Measurements from ENCODE around the gene GPR107. TPM values are rescaled to one million over a fixed set of nuclear protein-coding genes. Genes with fewer than 3 reads are reported as not detected.
A peak's percentile ranks its signal among the peaks of the same experiment; 100 is the strongest.
"Not testable (repeated sequence)": the region's sequence is repeated elsewhere in the genome, so short reads cannot be mapped to it uniquely, and the experiment has no call there.

The GPR107 gene
- total RNA-seq, 2 donors from 2014 or later: 32.6 to 32.8 TPM

GRCh38 chr9:130021842-130022241 is 31.9 kb upstream of the GPR107 start:
- H3K27me3 Mint-ChIP-seq, H3K36me3 Mint-ChIP-seq, H3K9me3 Mint-ChIP-seq, H3K4me3 Mint-ChIP-seq, ATAC-seq: not testable (repeated sequence)
- H3K27ac Mint-ChIP-seq: peak overlapping the region; percentile 93 to 100
- peaks cover 56 to 60% of the 10 kb centered on the region in 2 donors for H3K4me1 Mint-ChIP-seq (ENCODE audit: low read depth in 2 of 2)
- peak; percentile 16 for DNase-seq (ENCODE audit: low spot score)

GRCh38 chr9:130022566-130023143 is 31.1 kb upstream of the GPR107 start:
- Mint-ChIP-seq H3K4me1 (ENCODE audit: low read depth in 2 of 2) (peaks cover 52 to 66% of the 10 kb centered on the region in 2 donors), H3K27me3 (no peaks in the 10 kb centered on the region), H3K9me3 (no peaks in the 10 kb centered on the region), H3K27ac (peak overlapping the region; percentile 93 to 100), H3K4me3 (peak overlapping the region; percentile 67), H3K36me3 (no peaks in the 10 kb centered on the region)
- DNase-seq (ENCODE audit: low spot score) (peak; percentile 31), ATAC-seq (peak in 1 of 2 donors; percentile 17)

DNA sequence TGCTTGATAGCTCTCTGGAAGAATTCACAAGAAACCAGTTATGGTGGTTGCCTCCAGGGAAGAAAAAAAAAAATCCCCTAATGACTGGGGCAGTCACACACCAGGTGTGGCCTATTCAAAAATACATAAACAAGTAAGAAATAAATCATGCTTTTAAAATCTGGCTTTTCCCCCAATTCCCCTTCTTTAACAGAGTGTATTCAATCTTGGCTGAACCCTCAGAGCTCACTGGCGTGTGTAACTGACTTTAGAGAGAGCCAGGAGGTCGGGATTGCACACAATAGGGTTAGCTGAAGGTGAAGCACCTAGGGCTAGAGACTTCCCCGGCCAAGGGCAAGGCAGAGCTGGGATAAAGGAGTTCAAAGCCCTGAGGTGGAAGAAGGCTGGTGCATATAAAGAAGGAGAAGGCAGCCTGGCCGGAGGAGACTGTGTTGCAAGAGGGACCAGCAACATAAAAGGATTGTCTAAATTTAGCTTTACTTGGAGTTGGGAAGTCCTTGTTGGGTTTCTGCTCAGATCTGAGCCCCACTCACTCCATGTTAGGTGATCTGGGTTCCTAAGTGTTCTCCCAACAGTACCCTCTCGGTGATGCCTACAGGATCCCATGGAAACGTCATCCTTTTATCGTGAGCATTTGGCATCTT is 30.4 kb upstream of the GPR107 start:
- peak overlapping the region; percentile 93 to 100 for H3K27ac Mint-ChIP-seq
- no peaks in the 10 kb centered on the region for H3K36me3 Mint-ChIP-seq
- H3K27me3 Mint-ChIP-seq: no peaks in the 10 kb centered on the region
- H3K4me3 Mint-ChIP-seq: peak overlapping the region; percentile 67
- no peaks in the 10 kb centered on the region for H3K9me3 Mint-ChIP-seq
- ATAC-seq (peak; percentile 47 to 70), DNase-seq (ENCODE audit: low spot score) (peak; percentile 65)
- peaks cover 55 to 68% of the 10 kb centered on the region in 2 donors for H3K4me1 Mint-ChIP-seq (ENCODE audit: low read depth in 2 of 2)

GRCh38 chr9:130023994-130024596 is 29.6 kb upstream of the GPR107 start:
- peak overlapping the region; percentile 93 to 100 for H3K27ac Mint-ChIP-seq
- H3K4me1 Mint-ChIP-seq (ENCODE audit: low read depth in 2 of 2): peaks cover 63 to 74% of the 10 kb centered on the region in 2 donors
- H3K9me3 Mint-ChIP-seq: no peaks in the 10 kb centered on the region
- H3K4me3 Mint-ChIP-seq: peak overlapping the region; percentile 67
- no peaks in the 10 kb centered on the region for H3K36me3 Mint-ChIP-seq
- no peak for ATAC-seq
- no peaks in the 10 kb centered on the region for H3K27me3 Mint-ChIP-seq
- peak; percentile 25 for DNase-seq (ENCODE audit: low spot score)

DNA sequence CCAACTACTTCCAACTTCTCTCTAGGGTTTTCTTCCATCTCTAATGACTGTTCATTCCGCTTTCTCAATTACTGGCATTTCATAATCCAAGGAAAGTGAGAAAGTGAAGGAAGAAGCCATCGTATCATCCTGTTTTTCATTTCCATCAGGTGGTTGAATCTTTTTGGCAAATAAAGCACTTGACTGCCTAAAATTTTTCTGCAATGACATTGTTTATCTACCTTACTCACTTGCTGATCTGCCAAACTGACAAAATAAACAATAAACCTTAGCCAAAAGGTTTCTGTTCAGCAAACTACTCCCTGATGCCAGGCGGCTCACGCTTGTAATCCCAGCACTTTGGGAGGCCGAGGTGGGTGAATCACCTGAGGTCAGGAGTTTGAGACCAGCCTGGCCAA is 29.1 kb upstream of the GPR107 start:
- H3K4me3 Mint-ChIP-seq: no peak overlapping the region
- no peaks in the 10 kb centered on the region for H3K36me3 Mint-ChIP-seq
- H3K27me3 Mint-ChIP-seq: no peaks in the 10 kb centered on the region
- peaks cover 65 to 79% of the 10 kb centered on the region in 2 donors for H3K4me1 Mint-ChIP-seq (ENCODE audit: low read depth in 2 of 2)
- peak overlapping the region; percentile 93 to 100 for H3K27ac Mint-ChIP-seq
- DNase-seq (ENCODE audit: low spot score) (no peak), ATAC-seq (no peak)
- no peaks in the 10 kb centered on the region for H3K9me3 Mint-ChIP-seq

DNA sequence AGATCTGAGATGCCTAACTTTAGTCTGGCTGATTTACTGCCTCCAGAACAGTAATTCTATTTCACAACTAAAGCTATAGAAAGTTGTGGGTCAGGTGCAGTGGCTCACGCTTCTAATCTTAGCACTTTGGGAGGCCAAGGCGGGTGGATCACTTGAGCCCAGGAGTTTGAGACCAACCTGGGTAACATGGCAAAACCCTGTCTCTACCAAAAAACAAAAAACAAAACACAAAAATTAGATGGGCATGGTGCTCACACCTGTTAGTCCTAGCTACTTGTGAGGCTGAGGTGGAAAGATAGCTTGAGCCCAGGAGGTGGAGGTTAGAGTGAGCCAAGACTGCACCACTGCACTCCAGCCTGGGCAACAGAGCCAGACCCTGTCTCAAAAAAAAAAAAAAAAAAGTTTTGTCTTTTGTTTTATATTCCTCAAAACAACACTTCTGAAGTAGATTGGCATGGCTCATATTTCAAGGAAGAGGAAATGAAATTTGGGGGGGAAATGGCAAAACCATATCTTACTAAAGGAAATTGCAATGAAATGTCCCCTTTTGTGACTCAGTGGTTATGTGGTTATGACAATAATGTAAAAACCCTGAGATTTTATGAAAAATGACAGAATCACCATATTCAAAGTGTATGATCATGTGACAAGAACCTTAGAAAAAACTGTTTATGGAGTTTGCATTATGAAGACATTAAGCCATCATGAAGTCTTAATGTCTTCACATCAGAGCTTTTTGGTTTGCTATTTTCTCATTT is 26.9 kb upstream of the GPR107 start:
- Mint-ChIP-seq H3K27me3 (no peaks in the 10 kb centered on the region), H3K36me3 (no peaks in the 10 kb centered on the region), H3K4me1 (ENCODE audit: low read depth in 2 of 2) (peaks cover 77 to 92% of the 10 kb centered on the region in 2 donors), H3K27ac (peak overlapping the region; percentile 93 to 100), H3K9me3 (no peaks in the 10 kb centered on the region), H3K4me3 (peak overlapping the region; percentile 83)
- DNase-seq (ENCODE audit: low spot score) (peak; percentile 29), ATAC-seq (peak; percentile 47 to 59)

GRCh38 chr9:130027533-130028365 is 26.0 kb upstream of the GPR107 start:
- H3K4me3 Mint-ChIP-seq: peak overlapping the region; percentile 83
- H3K27ac Mint-ChIP-seq: peak overlapping the region; percentile 93 to 100
- ATAC-seq (peak in 1 of 2 donors; percentile 16), DNase-seq (ENCODE audit: low spot score) (no peak)
- no peaks in the 10 kb centered on the region for H3K36me3 Mint-ChIP-seq
- H3K27me3 Mint-ChIP-seq: no peaks in the 10 kb centered on the region
- no peaks in the 10 kb centered on the region for H3K9me3 Mint-ChIP-seq
- H3K4me1 Mint-ChIP-seq (ENCODE audit: low read depth in 2 of 2): peaks cover 76 to 96% of the 10 kb centered on the region in 2 donors

GRCh38 chr9:130028493-130029222 is 25.0 kb upstream of the GPR107 start:
- ATAC-seq (no peak), DNase-seq (ENCODE audit: low spot score) (no peak)
- Mint-ChIP-seq H3K36me3 (no peaks in the 10 kb centered on the region), H3K4me3 (peak overlapping the region; percentile 83), H3K9me3 (no peaks in the 10 kb centered on the region), H3K4me1 (ENCODE audit: low read depth in 2 of 2) (peaks cover 73 to 95% of the 10 kb centered on the region in 2 donors), H3K27me3 (no peaks in the 10 kb centered on the region), H3K27ac (peak overlapping the region; percentile 93 to 100)

GRCh38 chr9:130029223-130029973 is 24.3 kb upstream of the GPR107 start:
- Mint-ChIP-seq H3K9me3 (no peaks in the 10 kb centered on the region), H3K4me3 (peak overlapping the region; percentile 83), H3K4me1 (ENCODE audit: low read depth in 2 of 2) (peaks cover 68 to 90% of the 10 kb centered on the region in 2 donors), H3K27ac (peak overlapping the region; percentile 93 to 100), H3K27me3 (no peaks in the 10 kb centered on the region), H3K36me3 (no peaks in the 10 kb centered on the region)
- peak; percentile 4 to 60 for ATAC-seq
- DNase-seq (ENCODE audit: low spot score): no peak

- ATAC-seq: no peak
Observed at GRCh38 chr9:130030651-130031127, 23.0 kb upstream of the GPR107 start.

DNA sequence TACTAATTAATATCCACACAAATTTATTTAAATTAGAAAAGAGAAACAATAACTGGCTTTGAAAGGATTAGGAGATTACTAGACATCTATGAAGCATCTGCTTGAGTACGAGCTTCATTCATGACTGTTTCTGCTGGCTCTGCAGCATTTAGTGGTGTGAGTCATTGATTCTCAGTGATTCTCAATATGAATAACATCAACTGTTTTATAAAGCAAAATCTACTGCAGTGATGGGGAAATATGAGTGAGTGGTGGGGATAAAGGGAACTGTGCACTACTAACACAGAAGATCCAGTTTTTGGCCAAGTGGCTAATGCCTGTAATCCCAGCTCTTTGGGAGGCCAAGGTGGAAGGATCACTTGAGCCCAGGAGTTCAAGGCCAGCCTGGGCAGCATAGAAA is 19.1 kb upstream of the GPR107 start:
- peak; percentile 83 for ATAC-seq
- peak overlapping the region; percentile 93 to 100 for H3K27ac Mint-ChIP-seq
- H3K4me1 Mint-ChIP-seq (ENCODE audit: low read depth in 2 of 2): peaks cover 66 to 89% of the 10 kb centered on the region in 2 donors
- no peaks in the 10 kb centered on the region for H3K9me3 Mint-ChIP-seq
- H3K36me3 Mint-ChIP-seq: no peaks in the 10 kb centered on the region
- H3K27me3 Mint-ChIP-seq: no peaks in the 10 kb centered on the region
- H3K4me3 Mint-ChIP-seq: peak overlapping the region; percentile 99
- no peak for DNase-seq (ENCODE audit: low spot score)

More at GRCh38 chr9:130030651-130031127, 23.0 kb upstream of the GPR107 start:
- no peak for DNase-seq (ENCODE audit: low spot score)
- H3K27ac Mint-ChIP-seq: peak overlapping the region; percentile 93 to 100
- H3K27me3 Mint-ChIP-seq: no peaks in the 10 kb centered on the region
- H3K36me3 Mint-ChIP-seq: no peaks in the 10 kb centered on the region
- H3K4me1 Mint-ChIP-seq (ENCODE audit: low read depth in 2 of 2): peaks cover 71 to 93% of the 10 kb centered on the region in 2 donors
- no peaks in the 10 kb centered on the region for H3K9me3 Mint-ChIP-seq
- H3K4me3 Mint-ChIP-seq: peak overlapping the region; percentile 67

- no peaks in the 10 kb centered on the region for H3K9me3 Mint-ChIP-seq
- peak overlapping the region; percentile 99 for H3K4me3 Mint-ChIP-seq
- no peak for DNase-seq (ENCODE audit: low spot score)
- no peaks in the 10 kb centered on the region for H3K27me3 Mint-ChIP-seq
- peak overlapping the region; percentile 93 to 100 for H3K27ac Mint-ChIP-seq
- peak; percentile 50 to 55 for ATAC-seq
- H3K4me1 Mint-ChIP-seq (ENCODE audit: low read depth in 2 of 2): peaks cover 66 to 87% of the 10 kb centered on the region in 2 donors
- H3K36me3 Mint-ChIP-seq: peaks cover 2% of the 10 kb centered on the region
Observed at GRCh38 chr9:130036099-130036498, 17.6 kb upstream of the GPR107 start.

Measured in natural killer cell treated with Interleukin-12 subunit alpha and Interleukin-12 subunit beta and Interleukin-15 and Interleukin-18, amount 100 ng/mL, for 72 hours (primary cell).